Spleen (tissue), 11 donors: ENCODE data around the gene AP4B1. TPM values are rescaled to one million over a fixed set of nuclear protein-coding genes. Genes with fewer than 3 reads are reported as not detected.

Source experiments
- DNase-seq: peaks from one replicate; pipeline ENCODE4 v3.0.0-alpha.2; 2020
- H3K27ac ChIP-seq, 8 donors: fragments of 200-600 bp; sonication (generic) in 7 of 8; 1 replicate in 4 of 8; 2 replicates in 4 of 8; pipeline versions ENCODE4 v1.5.0 to v1.8.0; 2016 to 2021; ENCODE audit warnings: inconsistent platforms in 4 of 8, mild to moderate bottlenecking in 4 of 8, moderate library complexity in 1 of 8
- H3K27me3 ChIP-seq, 7 donors: fragments of 200-600 bp; sonication (generic) in 6 of 7; replicated peaks in 1 of 7; 1 replicate in 4 of 7; 2 replicates in 3 of 7; pipeline versions ENCODE4 v1.5.0 to v1.8.0; 2016 to 2021; ENCODE audit warnings: inconsistent platforms in 3 of 7, mild to moderate bottlenecking in 1 of 7
- H3K36me3 ChIP-seq, 6 donors: fragments of 200-600 bp; sonication (generic) in 5 of 6; 1 replicate in 4 of 6; 2 replicates in 2 of 6; pipeline versions ENCODE4 v1.5.0 to v1.8.0; 2016 to 2021; ENCODE audit warnings: inconsistent platforms in 2 of 6
- H3K4me1 ChIP-seq, 6 donors: fragments of 200-600 bp; sonication (generic) in 5 of 6; 1 replicate in 3 of 6; 2 replicates in 3 of 6; pipeline versions ENCODE4 v1.5.0 to v1.8.0; 2016 to 2021; ENCODE audit warnings: inconsistent platforms in 3 of 6
- H3K4me3 ChIP-seq, 8 donors: fragments of 200-600 bp; sonication (generic) in 7 of 8; 1 replicate in 4 of 8; 2 replicates in 4 of 8; pipeline versions ENCODE4 v1.5.0 to v1.8.0; 2016 to 2021; ENCODE audit warnings: inconsistent platforms in 4 of 8, mild to moderate bottlenecking in 4 of 8, moderate library complexity in 2 of 8
- H3K9me3 ChIP-seq, 8 donors: fragments of 200-600 bp; sonication (generic) in 7 of 8; 1 replicate in 4 of 8; 2 replicates in 4 of 8; pipeline versions ENCODE4 v1.5.0 to v1.8.0; 2016 to 2021; ENCODE audit warnings: inconsistent platforms in 4 of 8
- POLR2A ChIP-seq, 3 donors: fragments of 450-650 bp; IDR thresholded peaks; one replicate each; pipeline ENCODE4 v1.5.1; 2017; ENCODE audit warnings: antibody characterized with exemption in 3 of 3, mild to moderate bottlenecking in 1 of 3
- POLR2AphosphoS5 ChIP-seq, 3 donors: sonication (generic); formaldehyde crosslinking; IDR thresholded peaks; one replicate each; pipeline ENCODE4 v1.5.1; 2017; ENCODE audit warnings: antibody characterized with exemption in 3 of 3
- WGBS, 5 donors: extraction: QIAGEN DNeasy Blood & Tissue Kit in 3 of 5; methylation state at CpG; one replicate each; pipeline versions ENCODE4 v1.1.5 to v1.1.7; 2013 to 2018; 5-methylcytosine and 5-hydroxymethylcytosine counted together
- intact Hi-C: fragments of 100-400 bp; cut with DNase I; formaldehyde crosslinking; loops from one replicate; pipeline ENCODE4 v1.15.0; 2023; ENCODE audit warnings: low total_unique reads
- polyA plus RNA-seq, 3 donors: library from polyadenylated mRNA; stranded (reverse); fragments of 200-250 nt; gene quantifications; one replicate each; pipeline ENCODE4 v1.2.1, GENCODE V29; 2013
- total RNA-seq, 7 donors: library from RNA; depleted of rRNA in 3 of 7; stranded (reverse); fragments of >200 nt in 3 of 7; fragmentation: NEBNext Ultra II Directional in 4 of 7; extraction: Animal tissue kit (Norgen Biotek cat#: 25700) in 4 of 7; gene quantifications; one replicate each; pipeline versions ENCODE4 v1.1.0 to v1.2.1, GENCODE V29; 2016 to 2021
- TF ChIP-seq, protein P1 (sequence below), 11 experiments: fragments of 200-600 bp in 7 of 11; fragments of 450-650 bp in 4 of 11; sonication (generic) in 4 of 11; IDR thresholded peaks in 8 of 11; conservative IDR thresholded peaks in 3 of 11; 1 replicate in 7 of 11; 2 replicates in 4 of 11; pipeline versions ENCODE4 v1.4.0 to v1.8.0; 2016 to 2021; ENCODE audit warnings: antibody characterized with exemption in 11 of 11, inconsistent platforms in 4 of 11, mild to moderate bottlenecking in 1 of 11
- donor health status: healthy with polysubstance abuse.
- donor health status: DM: no; HTN: no; CAD: no; lungs with moderate emphysema.
- donor health status: DM: no; HTN: no; CAD: no.
- donor health status: Bipolar disorder and iron deficiency.
- donor health status: healthy.
- donor health status: DM: no; HTN: no; CAD: no.
- donor health status: DM: yes; HTN: yes; CAD: no.

Gene AP4B1
- total and polyA plus RNA-seq, 10 donors: 23.9 to 58.0 (median 32.3) TPM

DNA sequence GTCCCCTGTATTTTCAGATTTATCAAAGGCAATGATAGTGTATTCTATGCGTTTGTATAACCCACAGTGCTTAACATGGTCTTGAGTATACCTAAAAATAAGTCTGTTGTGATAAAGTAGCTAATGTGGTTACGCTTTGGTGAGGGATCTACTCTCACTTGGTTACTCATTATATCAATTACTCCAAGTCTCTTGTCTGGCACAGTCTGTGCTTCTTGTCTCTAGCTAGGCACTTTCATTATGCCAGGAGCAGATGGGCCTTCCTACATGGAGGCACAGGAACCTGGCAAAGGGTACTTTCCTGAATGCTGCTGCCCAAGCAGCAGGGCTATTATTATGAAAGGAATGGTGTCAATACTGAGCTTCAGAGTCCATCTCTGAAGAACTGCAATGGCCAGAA lies 28.9 kb downstream of the AP4B1 start:
- Histone ChIP-seq H3K4me3 (no peak overlapping the region), H3K36me3 (no peaks in the 10 kb centered on the region), H3K27ac (peak overlapping the region in 2 of 8 donors; percentile 93), H3K9me3 (no peaks in the 10 kb centered on the region), H3K4me1 (peaks cover 0 to 79% (median 49%) of the 10 kb centered on the region in 6 donors), H3K27me3 (no peaks in the 10 kb centered on the region)
- intact Hi-C loops: no loop called here
- no peak for DNase-seq
- TF ChIP-seq POLR2AphosphoS5 (IDR thresholded peaks at IDR 0.05) (no peak), POLR2A (IDR thresholded peaks at IDR 0.05) (no peak)
- TF ChIP-seq, protein P1, sequence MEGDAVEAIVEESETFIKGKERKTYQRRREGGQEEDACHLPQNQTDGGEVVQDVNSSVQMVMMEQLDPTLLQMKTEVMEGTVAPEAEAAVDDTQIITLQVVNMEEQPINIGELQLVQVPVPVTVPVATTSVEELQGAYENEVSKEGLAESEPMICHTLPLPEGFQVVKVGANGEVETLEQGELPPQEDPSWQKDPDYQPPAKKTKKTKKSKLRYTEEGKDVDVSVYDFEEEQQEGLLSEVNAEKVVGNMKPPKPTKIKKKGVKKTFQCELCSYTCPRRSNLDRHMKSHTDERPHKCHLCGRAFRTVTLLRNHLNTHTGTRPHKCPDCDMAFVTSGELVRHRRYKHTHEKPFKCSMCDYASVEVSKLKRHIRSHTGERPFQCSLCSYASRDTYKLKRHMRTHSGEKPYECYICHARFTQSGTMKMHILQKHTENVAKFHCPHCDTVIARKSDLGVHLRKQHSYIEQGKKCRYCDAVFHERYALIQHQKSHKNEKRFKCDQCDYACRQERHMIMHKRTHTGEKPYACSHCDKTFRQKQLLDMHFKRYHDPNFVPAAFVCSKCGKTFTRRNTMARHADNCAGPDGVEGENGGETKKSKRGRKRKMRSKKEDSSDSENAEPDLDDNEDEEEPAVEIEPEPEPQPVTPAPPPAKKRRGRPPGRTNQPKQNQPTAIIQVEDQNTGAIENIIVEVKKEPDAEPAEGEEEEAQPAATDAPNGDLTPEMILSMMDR (IDR thresholded peaks at IDR 0.05 in 8 of 11, conservative IDR thresholded peaks at IDR 0.05 in 3 of 11): no peak
- 80 to 85% (median 82%) methylated on average over 2 of the region's 2 CpGs for whole genome bisulfite sequencing, 5 donors

DNA sequence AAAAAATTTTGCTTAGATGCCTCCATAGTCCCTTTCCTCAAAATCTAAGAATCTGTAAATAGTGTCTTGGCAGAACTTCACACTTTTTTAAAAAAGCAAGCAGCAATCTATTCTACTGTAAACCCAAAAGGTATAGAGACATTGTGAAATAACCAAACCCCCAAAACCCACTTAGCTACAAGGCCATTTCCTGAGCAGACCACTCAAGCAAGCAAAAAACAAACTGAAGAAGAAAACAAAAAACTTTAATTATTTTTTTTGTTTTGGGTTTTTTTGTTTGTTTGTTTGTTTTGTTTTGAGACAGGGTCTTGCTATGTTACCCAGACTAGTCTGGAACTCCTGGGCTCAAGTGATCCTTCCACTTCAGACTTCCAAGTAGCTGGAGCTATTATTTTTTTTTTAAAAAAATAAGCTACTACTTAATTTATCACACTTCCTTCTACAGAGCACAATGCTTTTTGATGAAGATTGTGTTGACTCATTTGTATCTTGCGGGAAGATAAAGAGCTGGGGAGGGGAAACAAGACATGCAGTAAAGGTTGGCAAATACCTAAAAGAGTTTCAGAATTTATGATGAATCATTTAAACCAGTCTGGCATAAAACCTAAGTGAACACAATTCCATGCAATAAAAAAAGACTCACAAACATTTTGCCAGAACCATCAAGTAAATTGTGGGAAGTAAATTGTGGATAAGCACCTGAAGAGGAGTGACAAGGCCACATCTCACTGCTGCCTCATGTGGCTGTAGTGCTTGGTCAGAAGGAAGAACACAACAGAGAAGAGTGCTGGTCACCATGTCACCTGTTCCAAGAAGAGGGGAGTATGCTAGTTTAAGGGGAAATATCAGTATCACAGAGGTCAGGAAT lies 30.4 kb downstream of the AP4B1 start:
- H3K36me3 ChIP-seq: no peaks in the 10 kb centered on the region
- no peaks in the 10 kb centered on the region for H3K27me3 ChIP-seq
- no peaks in the 10 kb centered on the region for H3K9me3 ChIP-seq
- H3K27ac ChIP-seq: peak overlapping the region; percentile 20 to 93 (median 70)
- DNase-seq: no peak
- peaks cover 0 to 79% (median 46%) of the 10 kb centered on the region in 6 donors for H3K4me1 ChIP-seq
- no peak overlapping the region for H3K4me3 ChIP-seq
- TF ChIP-seq, protein P1 (IDR thresholded peaks at IDR 0.05 in 8 of 11, conservative IDR thresholded peaks at IDR 0.05 in 3 of 11): peak in 1 of 11 experiments; percentile 29
- TF ChIP-seq POLR2AphosphoS5 (IDR thresholded peaks at IDR 0.05): no peak
- intact Hi-C loops: no loop called here
- WGBS, 5 donors: 3 to 51% (median 34%) methylated on average over 1 of the region's 1 CpG

- H3K9me3 ChIP-seq: no peaks in the 10 kb centered on the region
- intact Hi-C loops: no loop called here
- no peak for DNase-seq
- H3K4me1 ChIP-seq: peaks cover 0 to 89% (median 56%) of the 10 kb centered on the region in 6 donors
- peak overlapping the region; percentile 58 to 93 (median 88) for H3K27ac ChIP-seq
- H3K4me3 ChIP-seq: peak overlapping the region in 1 of 8 donors; percentile 65
- H3K27me3 ChIP-seq: no peaks in the 10 kb centered on the region
- H3K36me3 ChIP-seq: no peaks in the 10 kb centered on the region
- TF ChIP-seq POLR2A (IDR thresholded peaks at IDR 0.05): no peak
- TF ChIP-seq POLR2AphosphoS5 (IDR thresholded peaks at IDR 0.05): no peak
- TF ChIP-seq, protein P1 (IDR thresholded peaks at IDR 0.05 in 8 of 11, conservative IDR thresholded peaks at IDR 0.05 in 3 of 11): no peak
Measured at GRCh38 chr1:113872219-113872935, 32.2 kb downstream of the AP4B1 start.
